ENCODE results near the gene ZNF277.
"Not testable (repeated sequence)": the region's sequence is repeated elsewhere in the genome, so short reads cannot be mapped to it uniquely, and the experiment has no call there.

ZNF277 gene

DNA sequence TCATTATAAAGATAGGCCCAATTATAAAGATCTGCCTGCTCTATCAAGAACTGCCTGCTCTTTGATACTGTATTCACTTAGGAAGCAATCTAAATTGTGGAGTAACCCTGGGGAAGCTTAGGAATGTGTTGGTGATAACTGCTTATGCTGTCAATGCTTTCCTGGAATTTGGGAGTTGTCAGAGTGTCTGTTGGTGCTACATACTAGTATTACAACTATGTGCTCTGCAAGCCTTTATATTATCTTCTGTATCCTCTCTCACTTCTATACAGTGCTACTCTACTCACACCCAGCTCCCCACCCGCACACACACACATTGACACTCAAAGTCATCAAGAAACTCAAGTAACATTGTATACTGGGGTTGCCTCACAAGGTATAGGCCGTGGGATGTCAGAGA is 6.1 kb downstream of the ZNF277 start:
- no peak for DNase-seq

DNA sequence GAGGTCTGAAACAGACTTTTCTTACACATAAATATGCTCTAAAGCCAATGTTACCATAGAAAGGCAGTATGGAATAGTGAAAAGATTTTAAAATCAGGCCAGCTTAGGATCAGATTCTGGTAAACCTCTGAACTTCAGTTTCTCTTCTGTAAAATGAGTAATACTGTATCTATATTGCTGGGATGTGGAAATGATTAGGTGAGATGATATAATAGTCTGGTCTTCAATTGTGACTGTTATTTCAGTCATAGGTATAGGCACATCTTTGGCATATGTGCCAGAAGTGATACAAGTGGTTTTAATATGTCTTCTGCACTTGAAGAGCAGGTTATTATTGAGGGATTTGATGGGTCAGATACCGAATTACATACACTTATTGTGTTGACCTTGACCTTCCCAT is 7.2 kb downstream of the ZNF277 start:
- DNase-seq = no peak

GRCh38 chr7:112214268-112214667 is 7.8 kb downstream of the ZNF277 start:
- no peak for DNase-seq

DNA sequence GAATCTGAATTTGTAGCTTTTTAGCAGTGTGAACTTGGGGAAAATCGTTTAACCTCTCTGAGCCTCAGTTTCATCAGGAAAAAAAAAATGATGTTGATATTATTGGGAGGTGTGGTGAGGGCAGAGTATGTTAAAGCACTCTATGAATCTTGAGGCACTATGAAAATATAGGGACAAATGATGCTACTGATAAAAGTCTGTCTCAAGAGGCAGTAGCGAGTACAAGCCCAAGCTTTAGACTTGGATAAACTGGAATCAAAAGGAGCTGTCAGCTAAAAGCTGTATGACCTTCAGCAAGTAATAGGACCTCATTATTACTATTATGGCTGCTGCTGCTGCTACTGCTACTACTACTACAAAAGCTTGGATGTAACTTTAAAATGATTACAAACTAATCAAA is 8.4 kb downstream of the ZNF277 start:
- DNase-seq = no peak

GRCh38 chr7:112215787-112216186 is 9.3 kb downstream of the ZNF277 start:
- no peak for DNase-seq

DNA sequence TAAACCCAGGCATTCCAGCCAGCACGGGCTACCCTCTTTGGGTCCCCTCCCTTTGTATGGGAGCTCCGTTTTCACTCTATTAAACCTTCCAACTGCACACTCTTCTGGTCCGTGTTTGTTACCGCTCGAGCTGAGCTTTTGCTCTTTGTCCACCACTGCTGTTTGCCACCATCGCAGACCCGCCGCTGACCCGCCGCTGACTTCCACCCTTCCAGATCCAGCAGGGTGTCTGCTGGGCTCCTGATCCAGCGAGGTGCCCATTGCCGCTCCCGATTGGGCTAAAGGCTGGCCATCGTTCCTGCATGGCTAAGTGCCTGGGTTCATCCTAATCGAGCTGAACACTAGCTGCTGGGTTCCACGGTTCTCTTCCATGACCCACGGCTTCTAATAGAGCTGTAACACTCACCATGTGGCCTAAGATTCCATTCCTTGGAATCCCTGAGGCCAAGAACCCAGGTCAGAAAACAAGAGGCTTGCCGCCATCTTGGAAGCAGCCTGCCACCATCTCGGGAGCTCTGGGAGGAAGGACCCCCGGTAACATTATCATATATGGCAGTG is 14.5 kb downstream of the ZNF277 start:
- DNase-seq = no peak

DNA sequence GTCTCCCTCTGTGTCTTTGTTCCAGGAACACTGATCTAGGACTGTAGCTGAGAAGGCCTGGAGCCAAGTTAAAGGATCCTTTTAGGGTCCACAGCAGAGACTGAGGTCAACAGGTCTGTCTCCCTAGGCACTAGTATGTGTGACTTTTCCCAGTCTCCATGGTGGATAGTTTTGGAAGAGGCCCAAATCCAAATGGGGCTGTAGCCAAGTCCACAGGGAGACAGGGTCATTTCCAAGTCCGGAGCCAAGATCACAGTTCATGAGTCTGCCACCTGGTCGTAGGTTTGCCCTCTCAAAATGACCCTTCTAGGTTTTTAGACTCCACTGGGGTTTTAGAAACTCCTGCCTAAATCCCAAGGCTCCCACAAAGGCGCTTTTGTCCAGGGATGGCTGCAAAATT is 16.8 kb downstream of the ZNF277 start:
- DNase-seq = no peak

GRCh38 chr7:112224186-112224585 is 17.7 kb downstream of the ZNF277 start:
- no peak for DNase-seq

- no peak for DNase-seq
These were observed 18.5 kb downstream of the ZNF277 start for GRCh38 chr7:112225006-112225405.

- no peak for DNase-seq
These were observed 20.3 kb downstream of the ZNF277 start for GRCh38 chr7:112226701-112227276.

GRCh38 chr7:112228632-112229031 is 22.1 kb downstream of the ZNF277 start:
- DNase-seq = no peak

DNA sequence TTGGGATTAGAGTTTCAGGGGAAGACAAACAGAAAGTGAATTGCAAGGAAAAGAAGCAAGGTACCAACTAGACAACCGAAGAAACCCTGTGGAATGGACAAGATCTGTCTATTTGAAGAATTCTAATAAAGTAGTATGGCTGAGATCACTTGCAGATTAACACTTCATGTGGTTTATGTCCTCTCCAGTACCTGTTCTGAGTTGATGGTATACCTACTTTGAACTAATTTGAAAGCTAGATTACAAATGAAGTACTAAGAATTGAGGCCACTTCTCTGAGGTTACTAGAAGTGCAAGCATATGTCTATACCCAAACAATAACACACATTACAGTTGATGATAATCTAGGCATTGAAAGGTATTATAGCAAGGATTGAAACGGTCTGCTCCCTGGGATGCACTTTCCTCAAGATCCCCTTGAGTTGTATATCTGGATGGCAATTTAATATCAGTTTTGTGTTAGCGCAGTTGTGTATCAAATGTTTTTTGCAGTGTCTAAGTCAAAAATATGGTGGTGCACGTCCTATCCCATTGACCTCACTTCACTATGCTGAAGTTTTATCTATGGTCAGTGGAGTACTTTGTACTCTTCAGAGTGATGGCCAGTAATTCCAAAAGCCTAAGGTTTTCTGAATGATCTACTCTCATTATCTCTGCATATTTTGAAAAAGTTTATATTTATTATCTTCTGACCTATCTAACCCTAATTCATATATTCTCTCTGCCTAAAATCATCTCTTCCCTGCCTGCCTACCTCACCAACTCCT is 25.9 kb downstream of the ZNF277 start:
- no peak for DNase-seq

DNA sequence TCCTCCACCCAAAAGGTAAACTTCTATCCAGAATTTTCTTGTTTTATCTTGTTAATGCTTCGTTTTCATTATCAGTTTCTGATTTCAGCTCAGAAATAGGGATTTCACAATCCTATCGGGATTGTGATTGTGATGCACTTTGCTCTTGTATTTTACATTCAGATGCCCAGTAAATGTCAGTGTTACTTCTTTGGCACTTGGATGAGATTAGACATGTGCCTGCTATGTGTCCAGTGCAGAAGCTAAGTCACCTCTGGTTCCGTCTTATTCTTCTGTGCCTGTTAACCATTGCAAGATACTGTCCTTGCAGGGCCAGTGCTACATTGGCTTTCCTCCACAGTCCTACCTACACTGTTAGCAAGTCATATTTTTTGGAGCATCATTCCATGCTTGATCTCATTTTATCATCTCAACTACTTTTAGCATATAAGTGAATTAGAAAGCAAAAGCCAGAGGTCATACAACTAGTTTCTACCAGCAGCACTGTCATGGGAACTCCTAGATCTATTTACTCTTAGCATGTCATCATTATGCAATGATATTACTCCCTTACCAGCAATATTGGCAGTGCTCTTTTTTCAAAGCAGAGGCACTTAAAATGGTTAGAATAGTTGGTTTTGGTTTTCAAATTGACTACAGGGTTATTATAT is 26.7 kb downstream of the ZNF277 start:
- peak; percentile 68 for DNase-seq

GRCh38 chr7:112234147-112234546 is 27.7 kb downstream of the ZNF277 start:
- DNase-seq = no peak

GRCh38 chr7:112236597-112236996 is 30.1 kb downstream of the ZNF277 start:
- no peak for DNase-seq

- no peak for DNase-seq
These were observed 31.8 kb downstream of the ZNF277 start for GRCh38 chr7:112238330-112238729.

- no peak for DNase-seq
These were observed 32.5 kb downstream of the ZNF277 start for GRCh38 chr7:112238852-112239610.

GRCh38 chr7:112248598-112248997 is 42.1 kb downstream of the ZNF277 start:
- DNase-seq = no peak

- DNase-seq = not testable (repeated sequence)
These were observed 43.5 kb downstream of the ZNF277 start for GRCh38 chr7:112249967-112250366.

DNA sequence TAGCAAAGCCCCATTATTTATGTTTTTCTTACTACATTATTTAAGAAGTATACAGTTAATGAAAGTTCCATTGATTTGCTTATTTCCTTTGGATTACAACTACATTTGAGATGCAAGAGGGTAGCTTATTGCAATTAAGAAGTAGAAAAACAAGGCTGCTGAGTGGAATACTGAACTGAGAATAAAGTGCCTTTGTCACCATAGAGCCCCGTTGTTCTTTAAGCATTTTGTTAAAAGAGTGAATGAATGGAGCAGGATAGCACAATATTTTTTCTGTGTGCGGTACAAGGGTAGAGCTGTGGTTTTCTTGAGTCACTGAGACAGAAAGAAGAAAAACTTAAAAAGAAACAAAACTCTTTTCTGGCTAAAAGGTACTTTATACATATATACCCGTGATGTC is 45.6 kb downstream of the ZNF277 start:
- DNase-seq = no peak

- no peak for DNase-seq
These were observed 46.2 kb downstream of the ZNF277 start for GRCh38 chr7:112252691-112253090.

DNA sequence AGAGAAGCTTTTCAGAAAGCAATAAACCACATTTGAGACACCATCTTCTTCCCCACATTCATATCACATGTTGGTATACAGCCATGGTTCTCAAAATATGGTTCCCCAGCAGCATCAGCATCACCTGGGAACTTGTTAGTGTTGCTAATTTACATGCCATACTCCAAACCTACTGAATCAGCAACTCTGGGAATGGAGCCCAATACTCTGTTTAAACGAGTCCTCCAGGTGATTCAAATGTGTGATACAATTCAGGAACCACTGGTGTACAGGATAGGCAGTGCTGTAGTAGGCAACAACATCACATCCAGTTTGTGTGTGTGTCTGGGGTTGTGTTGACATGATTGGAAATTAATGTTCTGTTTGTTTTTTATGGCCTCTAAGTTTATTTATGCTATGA is 47.7 kb downstream of the ZNF277 start:
- no peak for DNase-seq

GRCh38 chr7:112254709-112255387 is 48.4 kb downstream of the ZNF277 start:
- no peak for DNase-seq
